NCI-H524 treated with DMSO at 0.1 percent for 48 hours (cell line): ENCODE measurements around the gene CHPF2.

ENCODE experiments used
- DNase-seq: peaks from one replicate; lab custom pipeline; 2025; lab: John Stamatoyannopoulos, UW

The CHPF2 gene

GRCh38 chr7:151232091-151232916, at the start of gene CHPF2:
Gene CHPF2 (plus strand): TSS chr7:151232483. CDS start chr7:151234012, 1,529 bp downstream.
- DNase-seq: peak; percentile 24

- DNase-seq: no peak
Measured at GRCh38 chr7:151185762-151186639, 46.3 kb upstream of the CHPF2 start.

- no peak for DNase-seq
Measured at GRCh38 chr7:151186640-151187408, 45.5 kb upstream of the CHPF2 start, which contains the start of gene ASB10. Gene ASB10 (minus strand): TSS chr7:151187250. CDS start chr7:151187130, 120 bp downstream.

DNA sequence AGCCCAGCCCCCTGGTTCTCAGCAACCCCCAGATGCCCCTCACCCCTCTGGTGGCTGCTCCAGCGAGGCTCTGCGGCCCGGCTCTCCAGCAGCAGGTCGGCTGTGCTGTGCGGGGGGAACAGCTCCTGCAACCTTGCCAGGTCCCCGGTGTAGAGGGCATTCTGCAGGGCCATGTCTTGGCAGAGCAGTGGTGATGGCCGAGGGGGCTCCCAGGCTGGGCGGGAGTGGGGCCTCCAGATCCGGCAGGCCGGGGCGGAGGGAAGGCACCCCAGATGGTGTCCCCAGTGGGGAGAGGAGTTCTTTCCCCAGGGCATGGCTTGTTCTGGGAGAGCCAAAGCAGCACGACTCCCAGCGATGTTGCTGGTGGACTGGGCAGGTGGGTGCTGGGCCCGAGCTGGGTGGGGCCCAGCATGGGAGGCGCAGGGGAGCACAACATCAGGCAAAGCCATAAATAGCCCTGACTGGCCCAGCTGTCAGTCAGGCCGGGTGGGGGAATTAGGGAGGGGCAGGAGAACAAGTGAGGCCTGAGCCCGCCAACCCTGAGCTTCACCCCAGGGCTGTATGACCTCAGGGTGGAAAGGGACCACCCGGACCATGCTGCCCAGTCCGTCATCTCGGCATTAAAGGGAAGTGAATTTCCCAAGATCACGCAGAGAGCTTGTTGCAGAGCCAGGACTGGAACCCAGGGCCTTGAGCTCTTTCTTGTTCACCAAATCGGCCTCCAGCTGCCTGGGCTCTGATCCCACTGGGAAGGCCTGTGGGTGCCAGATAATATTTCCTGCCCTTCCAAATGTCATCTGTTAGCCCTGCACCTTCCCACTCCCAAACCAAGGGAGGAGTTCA, 44.7 kb upstream of the CHPF2 start:
- no peak for DNase-seq

DNA sequence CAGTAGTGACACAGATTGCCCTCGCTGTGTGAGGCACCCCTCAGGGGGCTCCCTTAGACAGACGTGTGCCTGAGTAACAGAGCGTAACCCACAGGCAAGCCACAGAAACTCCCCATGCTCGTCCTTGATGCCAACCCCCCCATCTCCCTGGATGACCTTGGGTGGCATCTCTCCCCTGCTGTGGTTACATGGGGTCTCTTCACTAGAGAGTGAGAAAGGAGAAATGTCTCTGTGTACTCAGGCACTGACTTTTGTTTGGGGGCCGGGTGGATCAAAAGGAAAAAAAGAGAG, 44.1 kb upstream of the CHPF2 start:
- DNase-seq: no peak

DNA sequence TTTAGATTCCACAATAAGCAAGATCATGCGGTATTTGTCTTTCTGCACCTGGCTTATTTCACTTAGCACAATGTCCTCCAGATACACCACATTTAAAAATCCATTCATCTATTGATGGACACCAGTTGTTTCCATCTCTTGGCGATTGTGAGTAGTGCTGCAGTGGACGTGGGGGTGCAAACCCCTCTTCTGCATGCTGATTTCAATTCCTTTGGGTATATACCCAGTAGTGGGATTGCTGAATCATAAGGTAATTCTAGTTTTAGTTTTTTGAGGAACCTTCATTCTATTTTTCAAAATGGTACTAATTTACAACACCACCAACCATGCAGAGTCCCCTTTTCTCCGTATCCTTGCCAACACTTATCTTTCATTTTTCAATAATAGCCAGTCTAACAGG, 43.2 kb upstream of the CHPF2 start:
- no peak for DNase-seq

DNA sequence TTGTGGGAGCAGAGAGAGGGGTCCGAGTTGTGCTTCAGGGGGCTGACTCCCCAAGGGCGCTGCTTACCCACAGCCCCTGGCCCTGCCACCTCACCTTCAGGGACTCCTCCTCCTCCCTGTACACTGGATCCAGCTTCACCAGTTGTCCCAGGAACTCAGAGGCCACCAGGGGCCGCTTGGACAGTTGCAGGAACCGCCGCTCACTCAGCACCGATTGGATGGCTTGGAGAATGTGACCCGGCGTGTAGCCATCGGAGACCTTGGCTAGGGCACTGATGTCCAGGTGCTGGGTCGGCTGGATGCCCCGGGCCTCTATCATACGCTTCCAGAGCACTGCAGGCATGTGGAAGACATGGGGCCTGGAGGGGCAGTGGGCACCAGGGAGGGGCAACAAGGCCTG, 40.7 kb upstream of the CHPF2 start:
- DNase-seq: no peak

- no peak for DNase-seq
Measured at GRCh38 chr7:151192002-151192539, 40.2 kb upstream of the CHPF2 start.

- DNase-seq: no peak
Measured at GRCh38 chr7:151193203-151193978, 38.9 kb upstream of the CHPF2 start.

DNA sequence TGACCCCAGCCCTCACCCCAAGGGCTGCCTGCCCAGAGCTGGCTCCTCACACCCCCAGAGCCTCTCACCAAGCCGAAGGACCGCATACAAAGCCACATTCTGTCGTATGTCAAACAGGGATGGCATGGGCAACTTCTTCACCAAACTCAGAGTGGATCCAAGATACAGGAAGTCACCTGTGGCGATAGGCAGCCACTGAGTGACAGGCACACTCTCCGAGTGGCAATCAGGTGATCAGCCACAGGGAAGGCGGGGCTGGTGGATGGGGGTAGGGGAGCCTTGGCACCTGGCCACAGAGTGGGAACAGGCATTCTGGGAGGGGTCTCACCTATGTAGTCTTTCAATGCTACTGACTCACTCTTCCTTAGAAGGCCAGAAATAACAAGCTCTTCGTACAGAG, 38.1 kb upstream of the CHPF2 start:
- DNase-seq: no peak

DNA sequence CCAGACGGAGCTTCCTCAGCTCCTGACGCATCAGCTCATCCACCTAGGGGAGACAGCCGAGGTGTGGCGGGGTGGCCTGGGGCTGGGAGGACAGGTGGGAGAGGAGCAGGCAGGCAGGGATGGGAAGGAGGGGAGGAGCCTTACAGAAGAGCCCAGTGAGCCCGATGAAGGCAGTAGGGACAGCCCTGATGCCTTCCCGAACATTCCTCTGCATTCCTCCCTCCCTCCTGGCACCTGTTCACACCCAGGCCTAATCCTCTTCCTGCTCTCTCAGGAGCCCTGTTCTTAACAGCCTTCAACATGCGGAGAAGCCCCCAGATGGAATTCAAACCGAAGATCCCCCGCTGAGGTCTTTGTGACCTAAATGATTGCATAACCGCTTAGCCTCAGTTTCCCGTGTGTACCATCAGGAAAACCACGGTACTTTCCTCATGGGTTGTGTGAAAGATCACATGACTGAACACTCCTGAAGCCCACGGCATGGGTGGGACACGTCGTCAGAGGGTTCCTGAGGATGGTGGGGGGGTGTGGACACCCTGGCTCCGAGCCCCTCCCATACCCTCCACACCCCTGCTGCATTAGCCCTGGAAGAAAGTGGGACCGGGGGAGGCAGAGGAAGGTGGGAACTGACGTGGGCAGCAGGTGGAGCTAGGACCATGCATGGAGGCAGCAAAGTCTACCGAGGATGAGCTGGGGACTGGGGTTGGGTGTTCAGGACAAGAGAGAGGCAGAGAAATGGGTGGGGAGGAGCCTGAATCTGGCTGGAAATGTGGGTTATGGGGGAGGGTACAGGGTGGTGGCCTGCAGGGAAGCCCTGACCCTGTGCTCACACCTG, 36.5 kb upstream of the CHPF2 start:
- no peak for DNase-seq

- DNase-seq: no peak
Measured at GRCh38 chr7:151197932-151198331, 34.4 kb upstream of the CHPF2 start.

- DNase-seq: no peak
Measured at GRCh38 chr7:151198945-151199848, 33.1 kb upstream of the CHPF2 start.

GRCh38 chr7:151201344-151201743, 30.9 kb upstream of the CHPF2 start:
- no peak for DNase-seq

DNA sequence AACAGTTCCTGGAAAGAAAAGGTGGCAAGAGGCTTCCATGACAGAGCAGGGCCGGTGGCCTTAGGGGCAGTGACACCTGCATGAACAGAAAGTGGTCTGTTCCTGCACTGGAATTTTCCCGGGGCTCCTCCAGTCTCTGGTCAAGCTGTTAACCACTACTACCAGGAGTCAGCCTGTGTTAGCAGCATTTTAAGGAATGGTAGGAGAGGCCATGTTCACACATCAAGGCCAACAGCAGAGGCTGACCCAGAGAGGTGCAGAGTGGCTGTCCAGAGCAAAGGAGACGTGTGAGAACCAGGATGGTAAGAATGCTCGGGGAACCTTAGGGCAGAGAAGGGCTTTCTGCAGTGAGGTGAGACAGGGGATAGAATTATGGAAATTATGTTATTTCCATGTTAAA, 30.5 kb upstream of the CHPF2 start:
- no peak for DNase-seq

GRCh38 chr7:151202836-151203235, 29.4 kb upstream of the CHPF2 start:
- no peak for DNase-seq

DNA sequence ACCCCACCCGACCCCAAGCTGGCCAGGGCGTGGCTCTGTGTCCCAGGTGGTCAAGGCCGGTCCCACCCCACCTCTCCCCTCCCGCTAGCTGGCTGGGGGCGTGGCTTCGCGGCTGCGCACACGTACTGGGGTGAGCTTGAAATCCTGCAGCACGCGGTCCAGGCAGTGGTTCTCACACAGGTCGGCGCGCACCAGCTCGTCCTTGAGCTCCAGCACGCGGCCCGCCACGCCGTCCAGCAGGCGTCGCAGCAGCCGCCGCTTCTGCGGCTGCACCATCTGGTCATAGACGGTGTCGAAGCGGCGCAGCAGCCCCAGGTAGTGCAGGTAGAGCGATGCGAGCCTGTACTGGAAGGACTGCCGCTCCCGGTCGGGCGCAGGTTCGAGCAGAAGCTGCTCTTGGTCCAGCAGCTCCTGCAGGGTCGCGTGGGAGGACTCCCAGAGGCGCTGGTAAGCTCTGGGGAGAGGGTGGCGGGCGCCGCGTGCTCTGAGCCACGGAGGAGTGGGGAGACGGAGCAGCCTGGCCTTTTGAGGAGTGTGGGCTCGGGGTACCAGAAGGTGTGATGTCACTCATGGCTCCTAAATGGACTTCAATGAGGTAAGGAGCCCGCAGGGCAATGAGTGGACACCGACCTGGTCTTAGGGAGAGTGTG, 27.8 kb upstream of the CHPF2 start:
- no peak for DNase-seq

GRCh38 chr7:151205730-151206129, 26.6 kb upstream of the CHPF2 start:
- DNase-seq: no peak
